GM21381 (cell line): ENCODE measurements around the gene CHAD.

Experiments used
- ATAC-seq: cut with Tn5 transposase; IDR thresholded peaks from one replicate; pipeline ENCODE4 v1.9.1; 2021; ENCODE audit warnings: mild to moderate bottlenecking, moderate library complexity; ENCODE audit not compliant: unreplicated experiment

The CHAD gene

DNA sequence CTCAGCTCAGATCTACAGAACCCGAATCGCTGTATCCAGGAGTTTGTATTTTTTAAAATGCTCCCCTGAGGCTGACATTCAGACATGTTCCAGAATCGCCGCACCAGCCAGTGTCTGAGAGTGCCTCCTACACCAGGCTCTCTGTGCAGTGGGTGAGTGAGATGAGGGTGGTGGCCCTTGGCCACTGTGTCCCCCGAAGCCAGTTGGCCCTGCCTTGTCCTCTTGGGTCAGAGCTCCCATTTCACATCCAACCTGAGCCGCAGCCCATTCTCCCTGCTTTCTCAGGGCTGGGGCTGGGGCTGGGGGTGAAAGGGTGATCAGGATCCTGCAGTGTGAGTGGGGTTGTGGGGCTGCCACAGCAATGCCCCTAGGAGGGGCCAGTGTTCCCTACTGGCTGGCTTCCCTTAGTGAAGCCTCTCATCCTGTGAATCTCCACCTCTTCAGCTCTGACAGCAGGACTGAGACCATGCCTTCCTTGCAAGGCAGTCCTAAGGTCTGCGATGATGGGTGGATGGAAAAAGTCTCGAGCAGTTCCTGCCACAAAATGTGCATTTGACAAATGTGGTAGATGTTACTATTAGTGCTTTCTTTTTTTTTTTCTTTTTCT, 26.6 kb upstream of the CHAD start:
- no peak for ATAC-seq

- ATAC-seq, result no peak
Observed at GRCh38 chr17:50493744-50494143, 25.1 kb upstream of the CHAD start.

DNA sequence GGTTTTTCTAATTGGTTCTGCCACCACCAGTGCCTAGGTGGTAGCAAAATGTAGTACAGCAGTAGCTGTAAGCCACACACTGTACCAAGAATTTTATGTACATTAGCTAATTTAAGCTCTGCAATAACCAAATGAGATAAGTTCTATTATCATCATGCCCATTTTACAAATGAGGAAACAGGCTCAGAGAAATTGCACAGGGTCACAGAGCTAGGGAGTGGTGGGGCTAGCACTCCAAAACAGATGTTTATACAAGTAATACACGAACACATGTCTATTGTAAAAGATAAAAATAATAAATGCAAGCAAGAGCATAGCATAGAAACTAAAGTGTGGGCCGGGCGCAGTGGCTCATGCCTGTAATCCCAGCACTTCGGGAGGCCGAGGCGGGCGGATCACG, 23.5 kb upstream of the CHAD start:
- ATAC-seq, result no peak

DNA sequence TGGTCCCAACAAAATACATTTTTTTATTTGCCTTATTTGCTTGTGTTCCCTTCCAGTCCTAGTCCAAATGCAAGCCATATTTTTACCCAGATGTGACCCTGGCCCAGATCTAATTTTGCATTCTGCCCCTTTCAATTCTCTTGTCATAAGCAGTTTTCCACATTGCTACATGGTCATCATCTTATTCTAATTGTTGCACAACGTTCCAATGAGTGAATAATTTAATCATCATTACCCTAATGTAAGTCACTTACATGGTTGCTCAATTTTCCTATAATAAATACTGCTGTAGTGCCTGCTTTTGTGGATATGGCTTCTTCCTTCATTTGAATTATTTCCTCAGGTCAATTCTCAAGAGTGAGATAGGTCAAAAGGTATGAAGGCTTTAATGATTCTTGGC, 22.8 kb upstream of the CHAD start:
- no peak for ATAC-seq

GRCh38 chr17:50488880-50489279, 20.2 kb upstream of the CHAD start:
- ATAC-seq, result no peak

- ATAC-seq, result no peak
Observed at GRCh38 chr17:50487213-50488096, 18.8 kb upstream of the CHAD start.

- no peak for ATAC-seq
Observed at GRCh38 chr17:50484386-50485155, 15.9 kb upstream of the CHAD start.

DNA sequence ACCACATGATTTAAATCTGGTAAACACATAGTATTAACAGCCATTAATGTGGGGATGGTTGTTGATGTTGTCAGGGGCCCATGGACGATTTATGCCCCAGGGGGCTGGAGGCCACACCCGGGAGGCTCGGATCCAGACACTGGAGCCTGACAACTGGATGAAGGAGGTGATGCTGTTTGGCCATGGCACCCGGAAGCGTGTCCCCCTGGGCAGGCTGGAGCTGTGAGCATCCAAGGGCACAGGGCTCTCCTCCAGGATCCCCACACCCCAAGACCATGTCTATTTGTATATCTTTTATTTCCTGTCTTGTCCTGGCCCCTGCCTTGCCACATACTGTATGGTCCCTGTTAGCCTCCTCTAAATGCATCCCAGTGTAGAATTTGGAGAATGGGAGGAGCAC, 14.6 kb upstream of the CHAD start:
- no peak for ATAC-seq

DNA sequence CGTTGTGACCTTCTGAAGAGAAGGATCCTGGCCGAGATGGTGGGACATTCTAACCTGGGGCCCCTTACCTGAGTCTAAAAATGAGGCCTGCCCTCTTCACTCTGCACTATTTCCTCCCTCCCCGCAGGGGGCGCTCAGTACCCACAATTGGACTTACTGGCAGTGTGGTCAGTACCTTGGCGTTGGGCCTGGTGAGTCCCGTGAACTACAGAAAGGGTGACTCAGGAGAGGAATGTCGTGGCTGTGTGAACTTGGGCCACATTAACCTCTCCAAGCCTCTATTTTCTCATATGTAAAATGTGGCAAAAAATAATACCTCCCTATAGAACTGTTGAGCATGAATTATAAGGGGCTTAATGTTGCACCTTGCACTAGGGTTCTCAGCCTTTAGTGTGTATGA, 13.8 kb upstream of the CHAD start:
- no peak for ATAC-seq

- no peak for ATAC-seq
Observed at GRCh38 chr17:50482110-50482509, 13.4 kb upstream of the CHAD start.

DNA sequence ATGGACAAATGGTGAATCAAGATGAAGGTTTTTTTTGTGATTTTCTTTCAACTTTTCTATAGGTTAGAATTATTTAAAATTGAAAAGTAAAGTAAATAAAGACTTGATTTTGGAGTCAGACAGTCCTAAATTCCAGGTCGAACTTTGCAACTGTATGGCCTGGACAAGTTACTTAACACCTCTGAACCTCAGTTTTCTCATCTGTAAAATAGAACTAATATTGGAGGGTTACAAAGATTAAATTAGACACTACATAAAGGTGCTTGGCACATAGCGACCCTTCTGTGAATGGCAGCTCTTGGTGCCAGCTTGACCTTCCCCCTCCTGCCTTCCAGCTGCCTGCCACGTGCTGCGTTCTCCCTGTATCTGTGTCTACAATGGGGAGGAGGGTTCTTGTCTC, 13.0 kb upstream of the CHAD start:
- ATAC-seq, result no peak

GRCh38 chr17:50480854-50481490, 12.3 kb upstream of the CHAD start:
- no peak for ATAC-seq

DNA sequence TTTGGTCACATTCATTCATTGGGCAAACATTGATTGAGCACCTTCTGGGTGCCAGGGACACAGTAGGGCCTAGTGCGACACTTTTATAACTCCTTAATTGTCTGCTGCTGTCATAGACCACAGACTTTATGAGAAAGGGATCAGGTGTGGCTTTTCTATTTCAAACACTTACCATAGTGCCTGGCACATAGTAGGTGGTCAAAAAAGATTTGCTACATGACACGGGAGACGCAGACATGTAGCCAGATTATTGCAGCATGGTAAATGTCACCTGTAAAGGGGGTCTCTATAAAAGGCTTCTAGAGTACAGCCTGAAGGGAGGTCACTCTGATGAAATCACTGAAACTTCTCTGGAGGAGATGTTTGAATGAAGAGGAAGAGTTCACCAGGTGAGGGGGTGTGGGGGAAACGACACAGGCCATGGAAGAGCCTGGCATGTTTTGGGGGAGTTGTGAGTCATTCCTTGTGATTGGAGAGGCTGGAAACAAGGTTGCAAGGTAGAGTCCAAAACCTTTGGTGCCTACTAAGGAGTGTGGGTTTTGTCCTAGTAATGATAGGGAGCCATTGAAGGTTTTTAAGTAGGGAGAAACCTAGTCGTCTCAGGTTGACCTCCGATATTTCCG, 11.6 kb upstream of the CHAD start:
- no peak for ATAC-seq

DNA sequence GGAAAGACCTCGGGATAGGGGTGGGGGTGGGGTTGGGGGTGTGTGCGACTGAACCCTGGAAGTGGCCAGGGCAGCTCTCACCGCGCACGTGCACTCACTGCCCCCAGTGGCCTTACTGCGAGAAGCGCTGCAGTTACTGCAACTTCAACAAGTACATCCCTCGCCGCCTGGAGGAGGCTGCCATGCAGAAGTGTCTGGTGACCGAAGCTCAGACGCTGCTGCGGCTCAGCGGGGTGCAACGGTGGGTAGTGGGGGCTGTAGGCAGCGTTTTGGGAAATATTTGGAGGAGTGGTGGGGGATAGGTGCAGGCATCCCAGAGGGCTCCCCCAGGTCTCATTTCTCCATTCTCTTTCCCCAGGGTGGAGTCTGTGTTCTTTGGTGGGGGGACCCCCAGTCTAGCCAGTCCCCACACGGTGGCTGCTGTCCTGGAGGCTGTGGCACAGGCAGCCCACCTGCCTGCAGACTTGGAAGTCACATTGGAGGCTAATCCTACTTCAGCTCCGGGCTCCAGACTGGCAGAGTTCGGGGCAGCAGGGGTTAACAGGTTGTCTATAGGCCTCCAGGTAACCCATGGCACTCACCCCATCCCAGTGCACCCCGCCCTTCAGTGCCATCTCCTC, 11.0 kb upstream of the CHAD start:
- ATAC-seq, result peak; percentile 21

DNA sequence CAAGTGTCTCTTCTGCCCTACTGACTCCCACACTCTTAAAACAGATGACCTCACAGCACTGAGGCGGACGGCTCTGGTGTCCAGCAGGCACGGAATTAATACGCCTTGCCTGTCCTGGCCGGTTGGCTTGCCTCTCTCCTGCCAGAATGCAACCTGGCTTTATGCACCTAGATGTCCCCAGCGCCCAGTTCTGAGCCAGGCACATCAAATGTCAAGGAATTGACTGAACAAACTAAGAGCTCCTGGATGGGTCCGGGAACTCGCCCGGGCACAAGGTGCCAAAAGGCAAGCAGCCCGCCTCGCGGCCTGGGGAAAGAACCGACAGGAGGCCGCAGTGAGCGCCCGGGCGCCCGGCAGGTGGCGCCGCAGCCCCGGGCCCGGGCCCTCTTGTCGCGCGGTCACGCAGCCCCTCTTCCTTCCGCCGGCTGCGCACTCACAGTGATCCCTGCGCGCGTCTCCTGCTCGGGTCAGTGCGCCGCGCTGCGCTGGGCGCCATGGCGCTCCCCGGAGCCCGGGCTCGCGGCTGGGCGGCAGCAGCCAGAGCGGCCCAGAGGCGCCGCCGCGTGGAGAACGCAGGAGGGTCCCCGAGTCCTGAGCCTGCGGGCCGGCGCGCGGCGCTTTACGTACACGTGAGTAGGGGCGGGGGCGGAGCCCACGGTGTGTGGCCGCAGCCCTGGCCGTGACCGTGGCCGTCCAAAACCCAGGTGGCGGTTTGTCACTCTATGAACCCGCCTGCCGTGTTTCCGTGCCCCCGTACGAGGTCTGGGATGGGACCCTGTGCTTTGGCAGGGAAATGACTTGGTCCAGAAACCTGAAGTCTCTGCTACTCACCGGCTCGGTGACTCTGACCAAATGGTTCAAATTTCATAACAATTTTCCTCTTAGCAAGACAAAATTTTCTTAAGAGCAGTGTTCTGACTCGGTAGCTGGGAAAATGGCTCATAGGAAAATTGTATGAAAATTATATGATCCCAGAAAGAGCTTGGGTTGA, 10.0 kb upstream of the CHAD start, which contains the start of gene RSAD1:
RSAD1 (plus strand) TSS at position 470 of the 991 bp plus-strand sequence; CDS start at position 495, 25 bp downstream.
- peak; percentile 90 for ATAC-seq

DNA sequence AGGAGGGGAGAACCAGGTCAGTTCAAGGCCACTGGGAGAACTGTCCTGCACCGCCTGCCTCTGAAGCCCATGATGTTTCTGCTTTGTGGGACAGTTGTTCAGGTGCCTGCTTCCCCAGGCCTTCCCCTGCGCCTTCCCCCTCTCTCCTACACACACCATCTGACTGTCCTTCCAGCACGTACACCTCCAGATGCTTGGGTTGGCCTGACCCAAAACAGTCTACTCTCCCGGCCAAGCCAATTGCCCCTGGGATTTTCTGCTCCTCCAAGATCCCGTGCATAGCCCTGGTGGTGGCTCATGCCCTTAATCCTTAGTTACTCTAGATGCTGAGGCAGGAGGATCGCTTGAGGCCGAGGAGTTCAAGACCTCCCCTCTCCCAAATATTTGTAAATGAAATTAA, 9.3 kb upstream of the CHAD start:
- ATAC-seq, result no peak

DNA sequence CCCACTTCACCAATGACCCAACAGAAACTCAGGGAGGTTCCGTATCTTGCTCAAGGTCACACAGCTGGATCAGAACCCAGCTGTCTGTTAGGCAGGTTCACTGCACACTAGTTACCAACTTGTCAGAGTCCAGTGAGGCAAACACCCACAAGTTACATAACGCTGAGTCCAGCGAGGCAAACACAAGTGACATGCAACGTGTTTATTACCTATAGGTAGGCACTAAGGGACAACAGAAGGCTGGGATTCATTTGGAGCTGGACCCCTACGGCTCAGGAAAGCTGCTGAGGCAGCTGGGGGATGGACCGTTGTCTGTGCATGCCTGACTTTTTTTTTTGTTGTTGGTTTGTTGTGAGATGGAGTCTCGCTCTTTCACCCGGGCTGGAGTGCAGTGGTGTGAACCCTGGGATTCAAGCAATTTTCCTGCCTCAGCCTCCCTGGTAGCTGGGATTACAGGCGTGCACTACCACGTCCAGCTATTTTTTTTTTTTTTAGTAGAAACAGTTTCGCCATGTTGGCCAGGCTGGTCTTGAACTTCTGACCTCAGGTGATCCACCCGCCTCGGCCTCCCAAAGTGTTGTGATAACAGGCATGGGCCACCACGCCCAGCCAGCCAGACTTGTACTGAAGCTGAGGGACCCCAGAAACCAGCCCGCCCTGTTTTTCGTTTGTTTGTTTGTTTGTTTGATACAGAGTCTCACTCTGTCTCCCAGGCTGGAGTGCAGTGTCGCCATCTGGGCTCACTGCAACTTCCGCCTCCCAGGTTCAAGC, 8.1 kb upstream of the CHAD start:
- ATAC-seq, result no peak
